G401.6 (cell line): ENCODE measurements around the gene CNTN1.

Source experiments
- FAIRE-seq: peaks from 2 replicates; lab custom pipeline; 2012; peaks lifted over from hg19 to GRCh38; lab: Jason Lieb, UNC

Gene CNTN1

DNA sequence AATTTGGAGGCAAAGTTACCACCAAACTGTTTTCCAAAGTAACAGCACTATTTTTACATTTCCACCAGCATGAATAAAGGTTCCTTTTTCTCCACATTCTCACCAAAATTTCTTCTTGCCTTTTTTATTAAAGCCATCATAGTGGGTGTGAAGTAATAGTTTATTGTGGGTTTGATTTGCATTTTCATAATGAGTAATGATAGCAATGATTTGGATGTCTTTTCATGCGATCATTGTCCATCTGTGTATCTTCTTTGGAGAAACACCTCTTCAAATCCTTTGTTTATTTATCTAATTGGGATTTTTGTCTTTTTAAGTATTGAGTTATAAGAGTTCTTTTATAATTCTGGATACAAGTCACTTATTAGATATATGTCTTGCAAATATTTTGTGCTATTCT lies 172.7 kb downstream of the CNTN1 start:
- FAIRE-seq, result no peak

DNA sequence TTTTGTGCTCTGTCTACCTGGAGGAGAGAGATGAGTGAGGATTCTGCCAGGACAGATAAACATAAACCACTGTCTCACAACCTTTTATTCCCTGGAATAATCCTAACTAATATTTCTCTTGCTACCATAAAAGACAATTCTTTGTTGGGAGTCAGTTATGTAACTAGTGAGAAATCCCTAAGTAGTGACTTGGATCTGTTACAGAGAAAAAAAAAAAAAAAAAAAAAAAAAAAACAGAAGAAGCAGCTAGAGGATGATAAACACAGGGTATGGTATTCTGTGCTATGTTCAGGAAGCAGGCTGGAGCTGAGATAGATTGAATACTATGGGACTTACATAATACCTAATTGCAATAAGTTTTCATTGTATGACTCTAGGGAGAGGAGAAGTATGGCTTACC lies 178.7 kb downstream of the CNTN1 start:
- FAIRE-seq, result no peak

- no peak for FAIRE-seq
These were observed 182.6 kb downstream of the CNTN1 start for GRCh38 chr12:40874868-40875267.

- FAIRE-seq, result no peak
These were observed 197.1 kb downstream of the CNTN1 start for GRCh38 chr12:40889329-40889728.

DNA sequence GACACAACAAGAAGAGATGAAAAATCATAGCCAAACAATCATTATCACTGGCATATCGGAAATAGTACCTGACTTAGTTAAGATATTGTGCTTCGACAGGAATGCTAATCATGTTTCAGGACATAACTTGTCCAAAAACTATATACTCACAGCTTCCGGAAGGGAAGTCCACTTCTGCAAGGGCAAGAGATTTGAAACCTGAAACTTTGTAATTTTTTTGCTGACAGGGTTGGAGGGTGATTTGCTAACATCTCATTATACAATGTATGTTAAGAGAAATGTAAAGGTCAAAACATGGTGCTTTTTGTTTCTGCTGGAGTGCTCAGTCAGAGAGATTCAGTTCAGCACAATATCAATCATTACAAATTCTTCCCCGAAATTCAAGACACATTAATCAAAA lies 200.3 kb downstream of the CNTN1 start:
- no peak for FAIRE-seq

DNA sequence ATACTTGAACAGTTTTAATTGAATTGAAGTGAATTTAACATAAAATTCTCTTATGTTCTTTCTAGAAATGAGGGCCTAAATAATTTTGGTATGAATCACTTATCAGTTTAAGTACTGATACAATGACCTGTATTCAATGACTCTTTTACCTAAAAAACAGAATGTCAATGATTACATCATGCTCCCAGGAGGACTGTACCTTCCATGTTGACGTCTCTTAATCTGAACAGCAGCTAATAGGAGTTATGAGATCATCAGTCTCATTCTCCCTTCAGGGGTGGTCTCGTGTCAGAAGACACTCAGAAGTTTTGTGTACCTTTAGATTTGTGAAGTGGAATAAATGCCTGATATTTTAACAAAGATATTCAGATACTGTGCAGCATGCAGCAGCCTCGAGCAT lies 206.3 kb downstream of the CNTN1 start:
- no peak for FAIRE-seq

DNA sequence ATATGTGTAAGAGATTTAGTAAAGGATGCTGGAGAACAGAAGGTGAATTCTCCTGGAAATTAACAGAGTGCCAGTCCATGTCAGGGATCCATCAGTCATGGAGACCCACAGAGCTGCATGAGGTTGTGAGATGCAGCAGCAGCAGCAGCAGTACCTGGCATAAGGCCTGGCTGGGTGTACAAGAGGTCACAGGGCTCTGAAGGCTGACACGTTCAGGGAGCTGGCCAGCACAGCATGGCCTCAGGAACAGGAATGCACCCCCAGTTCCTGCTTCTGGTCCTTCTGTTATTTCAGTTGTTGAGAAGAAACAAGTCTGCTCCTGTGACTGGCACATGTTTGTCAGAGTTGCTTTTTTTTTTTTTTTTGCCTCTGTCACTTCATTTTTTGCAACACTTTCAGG lies 210.8 kb downstream of the CNTN1 start:
- no peak for FAIRE-seq

GRCh38 chr12:40907115-40907527 lies 214.9 kb downstream of the CNTN1 start:
- FAIRE-seq, result no peak

GRCh38 chr12:40911676-40912075 lies 219.4 kb downstream of the CNTN1 start:
- FAIRE-seq, result no peak

- no peak for FAIRE-seq
These were observed 222.9 kb downstream of the CNTN1 start for GRCh38 chr12:40915172-40915571.

GRCh38 chr12:40917561-40917960 lies 225.3 kb downstream of the CNTN1 start:
- no peak for FAIRE-seq

DNA sequence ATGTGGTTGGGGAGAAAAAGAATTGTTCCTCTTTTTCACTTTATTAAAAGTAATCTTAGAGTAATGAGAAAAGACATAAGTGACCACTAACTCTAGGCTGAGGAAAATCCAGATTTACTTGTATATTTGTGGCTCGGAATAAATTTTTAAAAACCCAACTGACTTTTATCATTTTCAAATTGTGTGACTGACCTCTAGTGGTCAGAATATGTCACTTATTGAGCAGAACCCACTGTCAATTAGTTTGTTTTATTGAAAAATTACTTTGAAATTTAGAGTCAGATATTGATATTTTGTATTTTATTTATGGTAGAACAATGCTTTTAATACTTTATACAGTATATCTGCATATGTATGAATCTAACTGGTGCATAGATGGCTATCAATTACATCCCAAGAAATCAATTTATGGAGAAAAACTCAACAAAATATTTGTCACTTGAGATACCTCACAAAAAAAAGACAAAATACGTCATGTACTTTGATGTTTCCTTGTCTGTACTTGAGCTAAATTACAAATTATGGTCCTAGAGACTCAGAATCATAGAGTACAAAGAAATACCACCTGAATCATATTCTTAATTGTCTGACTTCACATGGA lies 229.4 kb downstream of the CNTN1 start:
- peak; percentile 90 for FAIRE-seq

DNA sequence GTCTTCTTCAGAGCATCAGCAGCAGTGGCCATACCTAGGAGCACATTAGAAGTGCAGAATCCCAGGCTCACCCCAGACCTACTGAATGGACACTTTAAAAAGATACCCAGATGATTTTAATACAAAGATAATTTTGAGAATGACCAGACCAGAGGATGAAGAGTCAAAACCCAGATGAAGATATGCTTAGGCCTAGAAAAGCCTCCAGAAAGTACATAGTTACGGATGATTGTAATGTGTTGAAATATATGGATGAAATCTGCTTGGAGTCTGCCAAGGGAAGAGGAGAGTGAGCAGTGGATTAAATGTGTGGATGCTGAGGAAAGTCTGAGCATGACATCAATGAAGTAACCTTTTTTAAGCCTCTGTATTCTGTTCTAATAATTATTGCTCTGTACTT lies 245.7 kb downstream of the CNTN1 start:
- no peak for FAIRE-seq

DNA sequence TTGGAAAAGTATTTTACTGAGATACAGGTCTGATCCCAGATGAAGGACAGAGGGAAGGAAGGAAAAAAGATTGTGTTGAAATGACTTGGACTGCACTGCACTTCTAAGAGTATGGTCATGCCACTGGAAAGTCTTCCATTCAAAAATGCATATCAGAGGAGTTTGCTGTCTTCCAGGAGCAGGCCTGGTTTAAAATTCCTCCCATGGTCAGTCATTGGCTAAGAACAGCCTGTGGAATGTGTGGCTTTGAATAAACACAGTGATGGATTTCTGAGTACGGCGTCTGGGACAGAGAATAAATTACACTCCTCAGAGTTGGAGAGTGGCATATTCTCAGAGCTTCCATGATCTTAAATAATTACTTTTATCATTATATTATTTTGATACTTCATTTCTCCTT lies 250.1 kb downstream of the CNTN1 start:
- FAIRE-seq, result no peak

DNA sequence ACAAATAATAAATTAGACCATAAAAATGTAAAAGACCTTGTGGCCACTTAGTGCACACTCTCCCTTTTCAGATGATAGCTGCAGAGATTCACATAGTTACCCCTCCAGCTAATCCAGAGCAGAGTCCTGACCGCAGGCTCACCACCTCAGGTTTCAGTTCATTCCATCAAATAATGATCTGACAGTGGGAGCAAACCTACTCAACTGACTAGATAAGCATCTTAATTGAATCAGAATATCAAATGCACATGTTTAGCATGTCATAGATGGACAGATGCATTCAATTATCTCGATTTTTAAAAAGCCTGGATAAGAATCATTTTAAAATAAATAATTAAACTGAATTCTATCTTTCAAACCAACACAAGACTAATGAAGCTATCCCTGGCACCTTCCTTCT lies 253.5 kb downstream of the CNTN1 start:
- no peak for FAIRE-seq

DNA sequence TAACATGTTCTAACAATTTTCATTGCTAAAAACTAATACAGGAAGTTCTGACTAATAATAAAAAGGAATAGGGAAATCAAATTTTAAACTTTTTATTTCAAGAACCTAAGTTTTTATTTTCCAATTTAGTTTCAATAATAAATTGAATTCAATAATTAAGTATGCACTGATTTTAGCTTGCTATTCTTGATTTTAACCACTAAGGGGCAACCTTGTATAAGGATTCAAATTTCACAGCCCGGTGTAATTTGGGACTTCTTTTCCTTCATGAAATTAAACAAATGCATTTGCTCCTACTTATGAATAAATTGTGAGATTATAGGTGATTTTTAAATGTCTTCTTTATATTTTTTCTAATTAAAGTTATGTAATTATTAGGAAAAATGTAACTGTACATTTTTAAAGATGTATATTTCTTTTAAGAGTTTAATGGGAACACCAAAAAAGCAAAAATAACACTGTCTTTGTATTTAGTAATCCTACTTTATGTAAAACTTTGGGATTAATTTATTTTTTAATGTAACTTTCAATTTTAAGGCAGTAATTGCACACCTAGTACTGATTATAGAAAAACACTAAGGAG lies 254.5 kb downstream of the CNTN1 start:
- peak; percentile 97 for FAIRE-seq

GRCh38 chr12:40947797-40948196 lies 255.6 kb downstream of the CNTN1 start:
- FAIRE-seq, result no peak

DNA sequence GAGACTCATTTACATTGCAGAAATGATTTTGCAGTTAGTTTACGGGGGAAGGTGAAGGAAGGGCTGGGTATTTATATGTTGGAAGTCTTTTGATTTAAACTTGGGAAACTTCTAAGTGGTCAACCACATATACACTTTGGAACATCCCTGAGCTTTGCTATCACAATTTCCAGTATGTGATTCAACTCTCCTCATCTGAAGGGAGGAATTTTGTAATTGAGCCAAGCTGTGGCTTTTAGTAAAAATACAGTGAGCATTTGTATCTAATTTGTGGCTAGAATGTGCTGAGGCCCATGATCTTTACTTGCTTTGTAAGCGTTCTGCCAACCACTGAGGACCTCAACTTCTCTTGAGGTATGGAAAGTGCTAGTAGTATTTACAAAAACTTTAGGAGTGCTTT lies 260.8 kb downstream of the CNTN1 start:
- no peak for FAIRE-seq

DNA sequence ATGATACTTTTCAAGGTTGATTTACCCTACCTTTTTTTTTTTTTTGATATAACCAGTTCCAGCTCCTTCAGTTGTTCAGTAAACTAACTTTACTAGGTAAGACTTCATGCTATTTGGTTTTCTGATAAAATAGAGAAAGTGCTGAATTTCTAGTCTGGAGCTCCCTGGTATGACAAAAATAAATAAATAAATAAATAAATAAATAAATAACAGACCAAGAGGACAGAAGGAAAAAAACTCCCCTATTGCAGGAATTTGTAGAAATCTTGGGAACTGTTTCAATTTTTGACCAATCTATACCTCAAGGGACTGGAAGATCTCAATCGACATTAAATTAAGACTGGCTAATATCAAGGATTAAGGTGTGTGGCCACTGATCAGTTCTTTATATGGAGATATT lies 265.2 kb downstream of the CNTN1 start:
- FAIRE-seq, result no peak

- no peak for FAIRE-seq
These were observed 266.8 kb downstream of the CNTN1 start for GRCh38 chr12:40959041-40959440.

- no peak for FAIRE-seq
These were observed 271.5 kb downstream of the CNTN1 start for GRCh38 chr12:40963751-40964150.

- FAIRE-seq, result no peak
These were observed 277.6 kb downstream of the CNTN1 start for GRCh38 chr12:40969796-40970195.

DNA sequence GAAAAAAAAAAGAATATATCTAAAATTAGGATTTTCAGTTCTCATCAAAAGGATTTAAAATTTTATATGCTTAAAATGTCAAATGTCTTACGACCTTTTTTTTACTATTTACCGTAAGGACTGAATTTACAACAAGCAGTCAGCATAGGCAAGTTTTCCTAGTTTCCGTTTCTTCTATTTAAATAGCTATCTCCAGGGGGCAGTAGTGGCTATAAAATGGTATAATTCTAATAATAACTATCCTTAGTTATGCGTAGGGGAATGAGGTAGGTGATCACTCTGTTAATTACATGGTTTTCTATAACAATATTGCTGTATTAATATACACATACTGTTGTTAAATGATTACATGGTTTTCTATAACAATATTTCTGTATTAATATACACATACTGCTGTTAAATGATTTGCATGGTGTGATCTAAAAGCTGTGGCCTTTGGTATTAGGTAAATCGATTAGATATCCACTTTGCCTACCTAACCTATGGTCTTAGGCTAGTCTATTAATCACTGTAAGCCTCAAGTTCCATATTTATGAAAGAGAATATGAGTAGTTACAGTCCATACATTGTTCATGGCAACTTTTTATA lies 278.2 kb downstream of the CNTN1 start:
- peak; percentile 49 for FAIRE-seq

GRCh38 chr12:40971911-40972310 lies 279.7 kb downstream of the CNTN1 start:
- FAIRE-seq, result no peak
